DOHH2 (cell line): ENCODE measurements around the gene TUB.

Source experiments
- H3F3A ChIP-seq: fragments of 200-600 bp; sonication (generic), shearing (Covaris generic); 2 replicates; pipeline ENCODE4 v1.6.0; 2016; ENCODE audit warnings: antibody characterized with exemption, mild to moderate bottlenecking; ENCODE audit not compliant: control insufficient read depth, insufficient read depth
- H3K27ac ChIP-seq: fragments of 200-600 bp; sonication (generic); 2 replicates; pipeline ENCODE4 v1.5.1; 2014; ENCODE audit warnings: low read depth, mild to moderate bottlenecking, low read length, moderate library complexity
- H3K27me3 ChIP-seq: fragments of 200-600 bp; sonication (generic); 2 replicates; pipeline ENCODE4 v1.6.1; 2014; ENCODE audit warnings: mild to moderate bottlenecking, low read length, mixed read lengths; ENCODE audit not compliant: control insufficient read depth
- H3K36me3 ChIP-seq: fragments of 200-600 bp; sonication (generic); 2 replicates; pipeline ENCODE4 v1.6.1; 2014; ENCODE audit warnings: mild to moderate bottlenecking, low read length, moderate library complexity, mixed read lengths; ENCODE audit not compliant: control insufficient read depth
- H3K4me1 ChIP-seq: fragments of 200-600 bp; sonication (generic); 2 replicates; pipeline ENCODE4 v1.6.1; 2014; ENCODE audit warnings: mild to moderate bottlenecking, low read length, mixed read lengths; ENCODE audit not compliant: control insufficient read depth
- H3K4me2 ChIP-seq: fragments of 200-600 bp; sonication (generic); 2 replicates; pipeline ENCODE4 v1.6.0; 2014; ENCODE audit warnings: mild to moderate bottlenecking, low read length, moderate library complexity
- H3K4me3 ChIP-seq: fragments of 200-600 bp; sonication (generic); 2 replicates; pipeline ENCODE4 v1.5.1; 2014; ENCODE audit warnings: mild to moderate bottlenecking, low read length, mixed read lengths
- H3K79me2 ChIP-seq: fragments of 200-600 bp; sonication (generic); 2 replicates; pipeline ENCODE4 v1.6.1; 2014; ENCODE audit warnings: mild to moderate bottlenecking, low read length, mixed read lengths; ENCODE audit not compliant: control insufficient read depth
- H3K9me2 ChIP-seq: fragments of 200-600 bp; sonication (generic); replicated peaks from 2 replicates; pipeline ENCODE4 v1.6.1; 2014; ENCODE audit warnings: mild to moderate bottlenecking, low read length, mixed read lengths; ENCODE audit not compliant: control insufficient read depth
- H3K9me3 ChIP-seq: fragments of 200-600 bp; sonication (generic); 2 replicates; pipeline ENCODE4 v1.6.1; 2014; ENCODE audit warnings: antibody characterized with exemption, low read length, mixed read lengths; ENCODE audit not compliant: control insufficient read depth, insufficient read depth
- H4K20me1 ChIP-seq: fragments of 200-600 bp; sonication (generic); 2 replicates; pipeline ENCODE4 v1.6.0; 2014; ENCODE audit warnings: low read depth, mild to moderate bottlenecking, antibody characterized with exemption, low read length, moderate library complexity; ENCODE audit not compliant: control insufficient read depth, insufficient read depth
- EZH2phosphoT487 ChIP-seq: fragments of 200-600 bp; sonication (generic); IDR thresholded peaks from 2 replicates; pipeline ENCODE4 v1.6.1; 2017; ENCODE audit warnings: borderline replicate concordance, mild to moderate bottlenecking, antibody characterized with exemption, low read length, moderate library complexity, mixed read lengths
- TF ChIP-seq, protein P1 (sequence below): fragments of 200-600 bp; sonication (generic); IDR thresholded peaks from one replicate; pipeline ENCODE4 v1.5.1; 2014; ENCODE audit warnings: antibody characterized with exemption, mild to moderate bottlenecking, low read depth, low read length; ENCODE audit not compliant: poor library complexity, severe bottlenecking

TUB gene

GRCh38 chr11:8049084-8049483, 31.9 kb upstream of the TUB start:
- no peak overlapping the region for H3K4me2 ChIP-seq
- no peak overlapping the region for H3K27ac ChIP-seq
- H3K79me2 ChIP-seq = no peaks in the 10 kb centered on the region
- no peaks in the 10 kb centered on the region for H3F3A ChIP-seq
- H3K4me1 ChIP-seq = no peaks in the 10 kb centered on the region
- no peaks in the 10 kb centered on the region for H3K9me2 ChIP-seq
- no peaks in the 10 kb centered on the region for H3K36me3 ChIP-seq
- H4K20me1 ChIP-seq = no peaks in the 10 kb centered on the region
- peaks cover 10% of the 10 kb centered on the region; the same call in 1 of the 2 replicates for H3K27me3 ChIP-seq
- no peak overlapping the region for H3K4me3 ChIP-seq
- H3K9me3 ChIP-seq = no peaks in the 10 kb centered on the region
- TF ChIP-seq EZH2phosphoT487 = no peak
- TF ChIP-seq, protein P1, sequence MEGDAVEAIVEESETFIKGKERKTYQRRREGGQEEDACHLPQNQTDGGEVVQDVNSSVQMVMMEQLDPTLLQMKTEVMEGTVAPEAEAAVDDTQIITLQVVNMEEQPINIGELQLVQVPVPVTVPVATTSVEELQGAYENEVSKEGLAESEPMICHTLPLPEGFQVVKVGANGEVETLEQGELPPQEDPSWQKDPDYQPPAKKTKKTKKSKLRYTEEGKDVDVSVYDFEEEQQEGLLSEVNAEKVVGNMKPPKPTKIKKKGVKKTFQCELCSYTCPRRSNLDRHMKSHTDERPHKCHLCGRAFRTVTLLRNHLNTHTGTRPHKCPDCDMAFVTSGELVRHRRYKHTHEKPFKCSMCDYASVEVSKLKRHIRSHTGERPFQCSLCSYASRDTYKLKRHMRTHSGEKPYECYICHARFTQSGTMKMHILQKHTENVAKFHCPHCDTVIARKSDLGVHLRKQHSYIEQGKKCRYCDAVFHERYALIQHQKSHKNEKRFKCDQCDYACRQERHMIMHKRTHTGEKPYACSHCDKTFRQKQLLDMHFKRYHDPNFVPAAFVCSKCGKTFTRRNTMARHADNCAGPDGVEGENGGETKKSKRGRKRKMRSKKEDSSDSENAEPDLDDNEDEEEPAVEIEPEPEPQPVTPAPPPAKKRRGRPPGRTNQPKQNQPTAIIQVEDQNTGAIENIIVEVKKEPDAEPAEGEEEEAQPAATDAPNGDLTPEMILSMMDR = no peak

DNA sequence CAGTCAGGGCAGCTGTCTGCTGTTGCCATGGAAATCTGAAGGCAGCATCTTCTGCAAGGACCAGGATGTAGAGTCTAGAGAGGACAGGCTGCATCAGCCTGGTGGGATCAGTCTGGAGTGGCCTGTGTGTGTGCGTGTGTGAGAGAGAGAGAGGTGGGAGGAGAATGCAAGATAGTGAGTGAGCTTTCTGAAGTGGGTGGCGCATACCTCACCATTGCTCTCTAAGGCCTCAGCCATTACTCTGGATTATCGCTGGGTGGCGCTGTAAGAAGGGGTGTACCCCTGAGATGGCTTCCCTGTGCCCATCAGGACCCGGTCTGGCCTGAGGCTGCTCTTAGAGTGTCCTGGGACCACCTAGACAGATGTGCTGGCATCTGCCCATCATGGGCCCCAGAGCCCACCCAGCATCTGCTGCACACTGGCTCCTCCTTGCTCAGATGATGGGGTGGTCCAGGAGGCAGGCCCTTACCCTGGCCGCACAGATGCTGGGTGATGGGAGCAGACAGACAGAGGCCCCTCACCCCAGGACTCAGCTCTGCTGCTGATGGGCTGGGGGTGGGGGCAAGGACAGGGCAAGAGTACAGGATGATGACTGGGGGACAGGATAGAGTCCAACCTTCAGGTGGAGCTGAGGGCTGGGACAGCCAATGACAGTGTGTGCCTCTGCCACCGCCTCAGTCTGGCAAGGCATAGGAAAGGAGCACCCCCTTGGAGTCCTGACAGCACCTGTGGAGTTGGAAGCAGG, 25.7 kb upstream of the TUB start:
- H3K27me3 ChIP-seq = peaks cover 5% of the 10 kb centered on the region; the same call in 1 of the 2 replicates
- no peaks in the 10 kb centered on the region for H3F3A ChIP-seq
- TF ChIP-seq EZH2phosphoT487 = no peak
- TF ChIP-seq, protein P1 = no peak
- no peaks in the 10 kb centered on the region for H3K36me3 ChIP-seq
- no peaks in the 10 kb centered on the region for H3K79me2 ChIP-seq
- no peaks in the 10 kb centered on the region for H3K9me3 ChIP-seq
- no peak overlapping the region for H3K4me3 ChIP-seq
- no peaks in the 10 kb centered on the region for H4K20me1 ChIP-seq
- H3K4me2 ChIP-seq = no peak overlapping the region
- no peak overlapping the region for H3K27ac ChIP-seq
- no peaks in the 10 kb centered on the region for H3K4me1 ChIP-seq
- no peaks in the 10 kb centered on the region for H3K9me2 ChIP-seq

DNA sequence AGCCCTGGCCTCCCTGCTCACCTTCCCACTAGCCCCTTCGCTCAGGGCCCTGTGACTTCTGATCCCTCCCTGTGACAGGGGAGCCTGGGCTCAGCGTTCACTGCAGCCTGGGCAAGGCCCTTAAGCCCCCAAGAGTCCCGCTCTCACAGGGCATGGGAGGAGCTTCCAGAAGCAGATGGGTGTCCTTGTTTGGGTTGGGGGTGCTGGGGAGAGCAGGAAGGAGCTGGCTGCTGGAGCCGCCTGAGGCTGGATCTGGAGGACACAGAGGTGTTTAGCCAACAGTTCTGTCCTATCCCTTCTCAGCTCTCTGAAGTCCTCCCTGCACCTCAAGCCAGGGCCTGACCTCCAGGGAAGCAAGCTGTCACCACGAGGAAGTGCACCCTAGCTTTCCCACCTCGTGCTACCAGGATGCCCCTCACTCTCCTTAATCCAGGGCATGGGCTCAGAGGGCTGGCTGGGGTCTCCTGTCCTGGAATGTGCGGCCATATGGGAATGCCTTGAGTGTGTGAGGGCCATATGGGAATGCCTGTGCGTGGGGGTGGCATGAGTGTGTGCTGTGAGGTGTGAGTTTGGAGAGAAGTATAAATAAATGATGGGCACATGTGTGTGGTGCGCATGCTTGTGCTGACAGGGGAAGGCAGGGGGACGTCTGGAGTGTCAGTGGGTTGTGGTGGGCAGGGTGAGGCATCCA, 25.0 kb upstream of the TUB start:
- peaks cover 5% of the 10 kb centered on the region; the same call in 1 of the 2 replicates for H3K27me3 ChIP-seq

More for the DNA sequence above, 25.0 kb upstream of the TUB start:
- Histone ChIP-seq H3K27ac (no peak overlapping the region), H3K4me1 (no peaks in the 10 kb centered on the region), H3K9me3 (no peaks in the 10 kb centered on the region), H3K36me3 (no peaks in the 10 kb centered on the region), H3K79me2 (no peaks in the 10 kb centered on the region), H3K4me2 (no peak overlapping the region), H3K9me2 (no peaks in the 10 kb centered on the region), H3F3A (no peaks in the 10 kb centered on the region), H4K20me1 (no peaks in the 10 kb centered on the region), H3K4me3 (no peak overlapping the region)
- TF ChIP-seq, protein P1 = no peak
- TF ChIP-seq EZH2phosphoT487 = no peak
